HS-27A (cell line): ENCODE results near the gene SCP2.

Experiments
- DNase-seq: peaks from one replicate; pipeline ENCODE4 v3.0.0-alpha.2; 2012; ENCODE audit warnings: low read depth, missing footprints

Gene SCP2

DNA sequence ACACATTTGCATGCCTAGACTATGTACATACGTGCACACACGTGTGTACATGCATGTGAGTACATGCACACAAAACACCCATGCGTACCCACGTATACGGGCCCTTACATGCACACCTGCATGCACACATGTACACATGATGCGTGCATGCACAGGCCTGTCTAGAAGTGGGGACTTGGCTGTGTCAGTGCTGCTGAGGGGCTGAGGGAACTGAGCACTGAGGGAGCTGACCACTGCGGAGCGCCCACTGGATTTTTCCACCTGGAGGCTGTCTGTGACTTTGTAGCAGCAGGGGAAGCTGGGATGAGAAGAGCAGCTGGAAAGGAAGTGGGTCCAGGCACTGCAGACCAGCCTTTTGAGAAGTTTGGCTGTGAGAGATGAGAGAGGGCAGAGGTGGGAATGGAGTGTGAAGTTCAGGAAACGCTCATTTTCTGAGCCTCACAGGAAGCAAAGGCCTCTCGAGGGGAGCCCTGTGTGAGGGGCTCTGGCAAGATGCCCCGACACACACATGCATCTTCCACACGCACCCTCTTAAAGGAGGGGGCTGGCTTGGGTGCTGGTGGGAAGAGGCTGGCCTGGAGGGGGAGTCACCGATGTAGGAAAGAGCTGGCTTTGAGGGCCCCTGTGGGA lies 155.9 kb downstream of the SCP2 start:
- no peak for DNase-seq

DNA sequence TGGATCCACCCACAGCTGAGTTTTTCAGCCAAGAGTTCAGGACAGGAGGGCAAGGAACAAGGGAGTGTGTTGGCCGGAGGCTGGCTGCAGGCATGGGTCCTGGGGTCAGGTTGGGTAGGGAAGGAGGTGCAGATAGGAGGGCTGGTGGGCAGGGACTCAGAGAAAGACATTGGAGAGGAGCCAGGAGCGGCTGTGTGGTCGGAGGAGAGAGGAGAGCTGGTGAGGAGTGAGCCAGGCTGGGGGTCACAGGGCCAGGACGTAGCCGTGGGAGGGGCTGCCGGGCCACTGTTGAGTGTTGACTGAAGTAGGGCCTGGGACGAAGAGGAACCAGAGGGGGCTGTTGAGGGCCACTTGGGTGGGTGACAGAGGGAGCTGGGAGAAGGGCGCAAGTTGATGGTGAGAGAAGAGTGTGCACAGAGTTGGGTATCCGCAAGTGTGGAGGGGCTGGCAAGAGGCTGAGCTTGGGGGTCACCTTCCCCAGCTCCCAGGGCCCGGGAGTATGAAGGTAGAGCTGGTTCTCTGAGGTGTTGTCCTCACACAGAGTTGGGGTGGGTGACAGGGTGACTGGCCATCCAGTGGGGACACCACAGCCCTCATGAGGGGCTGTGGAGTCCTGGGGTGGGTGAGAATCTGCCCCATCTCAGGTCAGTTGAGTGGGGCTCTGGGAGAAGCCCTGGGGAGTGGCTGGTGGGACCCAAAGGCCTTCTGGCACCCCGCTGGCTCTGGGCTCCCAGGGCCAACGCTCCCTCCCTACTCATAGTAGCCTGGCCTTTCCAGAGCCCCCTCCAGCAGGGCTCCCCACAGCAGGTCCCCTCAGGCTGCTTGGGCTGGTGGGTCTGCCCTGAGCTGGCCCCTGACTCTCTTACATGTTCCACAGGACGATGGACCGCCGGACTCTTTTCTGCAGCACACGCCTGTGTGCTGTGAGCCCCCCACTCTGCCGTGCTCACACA lies 156.8 kb downstream of the SCP2 start:
- no peak for DNase-seq

DNA sequence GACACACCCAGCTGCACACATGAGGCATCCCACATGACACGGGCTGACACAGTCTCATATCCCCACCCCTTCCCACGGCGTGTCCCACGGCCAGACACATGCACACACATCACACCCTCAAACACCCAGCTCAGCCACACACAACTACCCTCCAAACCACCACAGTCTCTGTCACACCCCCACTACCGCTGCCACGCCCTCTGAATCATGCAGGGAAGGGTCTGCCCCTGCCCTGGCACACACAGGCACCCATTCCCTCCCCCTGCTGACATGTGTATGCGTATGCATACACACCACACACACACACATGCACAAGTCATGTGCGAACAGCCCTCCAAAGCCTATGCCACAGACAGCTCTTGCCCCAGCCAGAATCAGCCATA lies 157.5 kb downstream of the SCP2 start:
- no peak for DNase-seq

DNA sequence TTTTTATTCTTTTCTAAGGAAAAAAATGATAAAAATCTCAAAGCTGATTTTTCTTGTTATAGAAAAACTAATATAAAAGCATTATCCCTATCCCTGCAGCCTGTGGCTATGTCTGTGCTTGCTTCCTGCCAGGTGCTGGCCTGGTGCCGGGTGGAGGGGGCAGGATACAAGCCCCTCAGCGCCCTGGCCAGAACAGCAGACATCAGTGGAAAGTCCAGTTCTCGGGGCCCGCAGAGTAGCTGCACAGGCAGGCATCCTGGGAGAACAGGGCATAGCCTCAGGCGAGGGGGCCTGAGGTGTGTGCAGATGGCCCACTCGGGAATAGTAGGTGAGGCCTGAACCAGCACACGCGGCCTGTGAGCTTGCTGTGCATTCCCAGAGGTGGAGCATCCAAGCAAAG lies 158.3 kb downstream of the SCP2 start:
- no peak for DNase-seq

DNA sequence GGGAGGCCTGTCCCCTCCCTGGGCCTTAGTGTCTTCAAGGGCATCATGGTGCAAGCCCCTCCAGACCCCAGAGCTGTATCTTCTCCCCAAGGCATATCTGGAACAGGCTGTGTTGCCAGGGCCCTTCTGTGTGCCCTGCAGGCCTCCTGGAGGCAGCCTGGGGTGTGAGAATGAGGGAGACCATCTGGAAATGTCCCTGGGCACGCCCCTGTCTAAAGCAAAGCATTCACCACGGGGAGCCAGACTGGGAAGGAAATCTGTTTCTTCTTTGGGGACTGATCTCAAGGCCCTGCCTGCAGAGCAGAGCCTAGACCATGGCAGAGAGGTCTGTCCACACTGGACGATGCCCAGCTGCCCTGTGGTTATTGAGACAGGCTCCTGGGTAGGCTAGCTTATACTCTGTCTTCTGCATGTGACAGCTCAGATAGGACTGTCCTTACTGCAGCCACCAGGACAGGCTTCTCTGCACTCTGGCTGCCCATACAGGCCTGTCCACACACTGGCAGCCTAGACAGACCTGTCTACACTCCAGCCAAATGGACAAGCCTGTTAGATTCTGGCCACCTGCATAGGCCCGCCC lies 159.5 kb downstream of the SCP2 start:
- no peak for DNase-seq

DNA sequence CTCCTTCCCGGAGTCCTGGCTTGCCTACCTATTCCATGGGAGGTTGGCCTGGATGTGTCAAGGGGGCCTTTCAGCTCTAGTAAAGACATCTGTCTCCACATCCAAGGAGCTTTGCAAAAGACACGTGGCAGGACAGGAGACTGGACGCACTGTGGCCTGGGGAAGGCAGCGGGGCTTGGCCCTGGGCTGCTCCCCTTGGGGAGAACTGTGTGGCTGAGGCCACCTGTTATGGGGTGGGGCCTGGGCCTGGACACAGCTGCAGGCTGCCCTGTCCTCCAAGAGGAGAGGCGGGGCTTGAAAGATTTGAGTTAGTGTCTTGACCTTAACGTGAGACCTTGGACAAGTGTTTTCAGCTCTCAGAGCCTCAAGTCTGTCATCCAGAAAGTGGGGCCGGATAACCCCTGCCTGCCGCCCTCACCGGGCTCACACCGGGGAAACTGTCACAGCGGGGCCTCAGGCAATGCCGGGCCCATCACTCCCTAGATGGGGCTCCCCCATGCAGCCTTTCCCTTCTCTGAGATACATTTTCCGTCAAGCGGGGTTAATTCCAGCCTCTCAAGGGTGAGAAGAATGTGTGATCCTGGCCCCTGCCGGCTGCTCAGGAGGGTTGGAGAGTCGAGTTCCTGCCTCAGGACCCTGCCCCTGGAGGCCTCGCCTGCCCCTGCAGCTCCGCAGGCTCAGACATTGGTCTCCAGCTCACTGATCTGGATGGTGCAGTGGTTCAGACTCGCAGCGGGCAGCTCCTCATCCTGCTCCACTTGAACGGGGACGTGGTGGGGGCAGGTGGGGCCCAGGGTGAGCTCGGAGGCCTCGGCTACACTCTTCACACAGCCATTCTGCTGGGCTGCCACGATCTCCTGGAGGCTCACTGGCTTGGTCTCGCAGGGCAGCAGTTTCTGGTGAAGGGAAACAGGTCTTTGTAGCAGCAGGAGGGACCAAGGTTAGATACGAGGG lies 160.5 kb downstream of the SCP2 start:
- DNase-seq, result no peak

DNA sequence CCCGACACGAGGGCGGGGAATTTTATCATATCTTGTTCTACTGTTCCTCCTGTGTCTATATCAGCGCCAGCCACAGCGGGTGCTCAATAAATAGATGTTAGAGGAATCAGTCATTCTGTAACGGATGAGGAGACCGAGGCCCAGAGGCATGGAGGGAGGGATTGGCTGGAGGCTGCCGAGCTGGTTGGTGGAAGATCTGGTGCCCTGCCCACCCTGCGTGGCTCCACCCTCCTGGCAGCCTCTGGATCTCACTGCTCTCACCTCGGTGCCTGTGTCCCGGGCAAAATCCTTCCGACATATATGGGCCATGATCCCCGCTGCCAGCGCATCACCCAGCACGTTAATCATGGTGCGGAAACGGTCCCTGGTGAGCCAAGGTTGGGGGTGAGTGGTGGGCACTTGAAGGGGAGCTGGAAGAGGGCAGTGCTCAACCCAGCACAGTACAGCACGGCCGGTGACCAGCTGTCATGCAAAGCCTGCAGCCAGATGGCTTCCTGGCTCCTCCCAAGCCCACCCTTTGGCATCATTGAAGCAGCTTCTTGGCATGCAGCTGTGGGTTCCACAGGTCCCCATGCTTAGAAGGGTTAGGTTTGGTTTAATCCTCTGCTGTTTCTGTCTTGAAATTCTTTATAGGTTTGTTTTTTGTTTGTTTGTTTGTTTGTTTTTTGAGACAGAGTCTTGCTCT lies 161.7 kb downstream of the SCP2 start:
- no peak for DNase-seq

DNA sequence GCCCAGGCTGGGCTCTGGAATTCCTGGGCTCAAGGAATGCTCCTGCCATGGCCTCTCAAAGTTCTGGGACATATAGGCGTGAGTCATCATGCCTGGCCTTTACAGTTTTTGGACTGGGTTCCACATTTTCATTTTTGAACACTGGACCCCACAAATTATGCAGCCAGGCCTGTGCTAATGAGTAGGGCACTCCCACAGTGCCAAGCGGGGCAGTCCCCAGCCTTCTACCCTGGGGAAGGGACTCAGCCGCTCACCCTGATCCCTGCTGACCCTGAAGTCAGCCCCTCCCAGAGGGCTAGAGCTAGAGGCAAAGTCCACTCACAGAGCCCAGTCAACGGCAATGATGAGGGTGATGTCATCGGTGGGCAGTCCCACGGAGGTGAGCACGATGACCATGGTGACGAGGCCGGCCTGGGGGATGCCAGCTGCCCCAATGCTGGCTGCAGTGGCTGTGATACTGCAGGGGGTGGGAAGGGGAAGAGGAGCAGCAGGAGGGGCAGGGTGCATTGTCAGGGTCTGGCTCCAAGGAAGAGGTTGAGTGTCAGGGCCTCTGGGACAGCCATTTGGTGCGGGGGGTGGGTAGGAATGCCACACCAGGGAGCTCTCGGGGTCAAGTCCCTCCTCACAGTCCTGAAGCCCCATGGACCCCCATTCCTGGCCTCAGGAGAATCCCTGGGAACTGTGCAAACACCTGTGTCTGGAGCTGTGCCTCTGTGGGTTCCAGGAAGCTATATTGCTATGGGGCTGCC lies 162.6 kb downstream of the SCP2 start:
- DNase-seq, result peak; percentile 50

DNA sequence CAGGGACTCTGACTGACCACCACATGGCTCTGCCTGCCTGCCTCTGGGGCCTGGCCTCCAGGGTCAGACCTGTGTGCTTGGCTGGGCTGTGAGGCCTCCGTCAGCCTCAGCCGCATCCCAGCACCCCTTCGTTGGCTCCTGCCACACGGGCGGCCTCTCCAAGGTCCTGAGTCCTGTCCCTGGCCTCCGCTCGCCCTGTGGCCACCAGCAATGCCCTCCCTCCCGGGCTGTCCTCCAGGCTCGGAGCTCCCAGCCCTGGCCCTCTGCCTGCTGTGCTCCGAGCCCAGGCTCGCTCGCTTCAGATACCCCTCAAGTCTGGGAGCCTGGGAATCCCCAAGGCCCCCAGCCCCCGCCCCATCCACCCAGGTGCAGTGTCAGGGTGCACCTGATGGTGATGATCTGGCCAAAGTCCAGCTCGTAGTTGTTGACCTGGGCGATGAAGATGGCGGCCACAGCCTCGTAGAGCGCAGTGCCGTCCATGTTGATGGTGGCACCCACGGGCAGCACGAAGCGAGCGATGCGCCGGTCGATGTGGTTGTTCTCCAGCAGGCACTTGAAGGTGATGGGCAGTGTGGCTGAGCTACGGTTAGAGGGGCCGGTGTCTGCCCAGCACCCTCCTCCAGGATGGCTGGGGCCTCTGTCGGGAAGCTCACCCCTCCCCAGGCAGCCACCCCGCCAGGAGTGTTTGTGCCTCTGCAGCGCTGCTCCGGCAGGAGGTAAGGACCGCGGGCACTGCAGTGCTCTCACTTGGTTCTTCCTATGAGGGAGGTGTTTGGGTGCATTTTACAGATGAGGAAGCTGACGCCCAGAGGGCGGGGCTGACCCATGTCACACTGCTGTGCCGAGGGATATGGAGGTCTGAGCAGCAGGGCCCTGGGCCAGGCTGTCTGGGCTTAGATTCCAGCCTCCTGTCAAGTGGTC lies 163.4 kb downstream of the SCP2 start:
- DNase-seq, result no peak

DNA sequence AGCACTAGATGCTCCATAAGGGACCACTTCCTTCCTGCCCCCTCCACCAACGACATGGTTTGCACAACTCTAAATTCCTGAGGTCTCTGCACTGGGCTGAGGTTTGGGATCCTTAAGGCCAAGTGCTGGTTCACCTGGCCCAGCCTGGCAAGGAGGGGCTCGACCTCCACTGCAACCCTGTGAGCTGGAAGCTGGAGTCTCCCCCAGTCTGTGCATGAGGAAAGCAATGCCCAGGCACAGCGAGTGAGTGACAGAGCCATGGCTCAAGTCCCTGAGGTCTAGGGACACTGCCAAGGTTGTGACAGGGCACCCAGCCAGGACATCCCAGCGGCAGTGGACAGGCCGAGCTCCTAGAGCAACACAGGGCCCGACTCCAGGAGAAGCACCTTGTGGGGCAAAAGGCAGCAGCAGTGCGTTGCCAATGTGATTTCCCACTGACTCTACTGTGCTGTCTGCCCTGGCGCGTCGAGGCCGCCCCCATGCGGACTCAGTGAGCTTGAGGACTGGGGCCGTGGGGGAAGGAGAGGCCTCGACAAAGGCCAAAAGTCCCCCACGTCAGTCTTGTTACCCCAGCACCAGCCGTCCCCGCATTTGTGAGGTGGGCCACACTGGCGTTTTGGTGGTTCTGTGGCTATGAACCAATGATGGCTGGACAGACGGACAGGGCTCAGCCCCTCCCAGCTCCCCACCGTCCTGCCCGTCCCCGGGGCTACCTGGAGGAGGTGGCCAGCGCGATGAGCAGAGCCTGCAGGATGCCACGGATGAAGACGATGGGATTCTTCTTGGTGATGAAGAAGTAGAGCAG lies 165.0 kb downstream of the SCP2 start:
- no peak for DNase-seq

DNA sequence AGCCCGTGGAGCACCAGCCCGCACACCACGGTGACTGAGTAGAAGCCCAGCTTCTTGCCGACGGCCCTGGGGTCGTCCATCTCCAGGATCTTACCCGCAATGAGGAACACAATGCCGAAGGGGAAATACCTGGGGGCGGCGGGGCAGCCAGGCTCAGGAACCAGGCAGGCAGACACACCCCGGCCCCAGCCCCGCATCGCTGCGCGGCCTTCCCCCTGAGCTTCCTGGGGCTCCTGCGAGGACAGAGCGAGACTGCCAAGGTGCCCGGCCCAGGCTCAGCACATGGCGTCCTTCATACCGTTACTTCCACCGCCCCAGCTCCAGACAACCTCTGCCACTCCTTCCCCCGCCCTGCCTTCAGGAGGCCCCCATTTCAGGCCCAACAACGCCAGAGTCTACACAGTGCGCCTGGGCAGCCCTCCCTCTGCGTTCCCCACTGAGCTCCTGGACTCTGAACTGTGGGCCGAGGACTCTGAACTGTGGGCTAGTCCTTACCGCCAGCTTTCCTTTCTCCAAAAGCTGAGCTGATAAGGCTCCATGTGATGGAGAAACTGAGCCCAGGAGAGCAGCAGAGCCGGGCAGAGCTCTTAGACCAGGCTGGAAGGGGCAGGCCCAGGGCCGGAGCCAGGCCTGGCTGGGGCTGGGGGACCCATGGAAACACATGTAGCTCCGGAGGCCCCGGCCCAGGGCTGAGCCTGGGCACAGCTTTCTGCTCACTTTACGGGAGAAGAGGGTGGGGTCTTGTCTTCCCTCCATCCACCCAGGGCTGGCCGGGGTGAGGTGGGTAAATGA lies 165.8 kb downstream of the SCP2 start:
- DNase-seq, result no peak

DNA sequence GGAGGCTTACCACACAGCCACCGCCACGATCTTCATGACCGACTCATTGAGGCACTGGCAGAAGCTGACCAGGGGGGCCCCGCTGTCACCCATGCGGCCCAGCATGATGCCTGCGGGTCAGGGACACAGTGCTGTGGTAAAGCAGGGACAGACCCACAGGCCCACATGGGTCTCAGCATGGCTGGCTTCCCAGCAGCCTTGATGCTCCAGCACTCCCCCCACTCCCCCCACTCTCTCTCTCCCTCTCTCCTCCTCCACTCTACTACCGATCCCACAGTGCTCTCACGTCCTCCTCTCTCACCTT lies 166.3 kb downstream of the SCP2 start:
- DNase-seq, result no peak

DNA sequence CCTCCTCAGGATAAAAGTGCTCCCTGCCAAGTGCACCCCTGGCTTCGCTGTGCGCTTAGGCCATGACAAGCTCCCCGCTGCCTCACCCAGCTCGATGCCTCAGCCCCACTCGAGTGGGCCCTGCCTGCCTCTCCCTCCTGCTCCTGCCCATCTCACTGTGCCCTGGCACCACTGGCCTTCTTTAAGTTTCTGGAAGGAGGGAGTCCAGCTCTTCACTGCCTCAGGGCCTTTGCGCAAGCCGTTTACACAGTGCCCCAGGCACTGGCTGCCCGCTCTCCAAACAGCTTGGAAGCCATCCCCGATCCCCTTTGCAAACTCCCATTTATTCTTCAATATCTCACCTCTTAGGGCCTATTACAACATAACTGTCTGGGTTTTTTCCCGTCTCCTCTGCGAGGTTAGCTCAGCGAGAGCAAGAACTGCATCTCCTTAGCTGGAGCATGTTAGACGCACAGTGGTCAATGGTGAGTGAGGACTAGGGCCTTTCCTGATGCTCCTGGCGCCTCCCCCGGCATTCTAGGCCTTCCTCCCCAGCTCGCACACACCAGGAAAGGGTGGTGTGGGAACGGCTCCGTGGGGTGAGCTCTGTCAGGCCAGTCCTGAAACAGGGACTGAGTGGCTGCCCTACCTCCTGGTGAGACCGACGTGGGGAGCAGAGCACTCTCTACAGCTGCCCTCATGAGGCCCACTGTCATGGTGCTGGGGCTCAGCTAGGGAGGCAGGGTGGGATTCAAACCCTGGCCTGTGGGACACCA lies 166.9 kb downstream of the SCP2 start:
- DNase-seq, result no peak

DNA sequence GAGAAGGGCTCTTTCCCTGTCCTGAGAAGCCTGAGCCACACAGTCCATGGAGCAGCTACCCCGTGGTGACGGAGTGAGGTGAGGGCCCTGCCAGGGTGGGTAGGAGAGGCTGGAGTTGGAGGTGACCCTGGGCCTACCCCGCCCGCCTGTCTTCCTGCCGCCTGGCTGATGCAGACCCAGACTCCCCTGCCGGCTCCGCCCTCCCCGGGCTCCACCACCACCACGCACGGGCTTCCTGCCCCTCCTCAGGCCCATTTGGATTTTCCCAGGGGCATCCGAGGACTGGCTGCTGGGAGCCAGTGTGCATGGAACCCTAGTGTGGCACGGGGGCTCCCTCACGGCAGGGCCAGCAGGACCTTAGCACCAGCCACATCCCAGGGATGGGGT lies 167.4 kb downstream of the SCP2 start:
- no peak for DNase-seq
